Uterus (tissue), 2 donors: ENCODE results near the gene HOXD8.

Experiments
- CTCF ChIP-seq, 4 experiments: fragments of 200-600 bp in 2 of 4; fragments of 450-650 bp in 2 of 4; sonication (generic) in 2 of 4; IDR thresholded peaks; one replicate each; pipeline ENCODE4 v1.5.1; 2016 to 2019; ENCODE audit warnings: antibody characterized with exemption in 4 of 4, mild to moderate bottlenecking in 2 of 4, moderate library complexity in 1 of 4
- POLR2A ChIP-seq, 2 donors: fragments of 450-650 bp; IDR thresholded peaks; one replicate each; pipeline ENCODE4 v1.6.1; 2016; ENCODE audit warnings: antibody characterized with exemption in 2 of 2, mild to moderate bottlenecking in 1 of 2, moderate library complexity in 1 of 2

- TF ChIP-seq CTCF (IDR thresholded peaks at IDR 0.05) (no peak), POLR2A (IDR thresholded peaks at IDR 0.05) (no peak)
These were observed 31.7 kb downstream of the HOXD8 start for GRCh38 chr2:176160986-176161824.
